GM12865 (cell line): Measurements from ENCODE around the gene FEN1.
A peak's percentile ranks its signal among the peaks of the same experiment; 100 is the strongest.

Experiments used
- DNase-seq: peaks from one replicate; pipeline ENCODE4 v3.0.0; 2010; ENCODE audit warnings: low read depth
- H3K4me3 ChIP-seq: 2 replicates; pipeline ENCODE4 v1.5.1; 2011; ENCODE audit warnings: mild to moderate bottlenecking, low read depth, low read length, control low read depth
- TF ChIP-seq, protein P1 (sequence below): IDR thresholded peaks from 2 replicates; pipeline ENCODE4 v1.5.1; 2011; ENCODE audit warnings: low read length, control low read depth, low read depth, inconsistent platforms; ENCODE audit not compliant: insufficient read depth; ENCODE audit errors: missing control alignments

The FEN1 gene

DNA sequence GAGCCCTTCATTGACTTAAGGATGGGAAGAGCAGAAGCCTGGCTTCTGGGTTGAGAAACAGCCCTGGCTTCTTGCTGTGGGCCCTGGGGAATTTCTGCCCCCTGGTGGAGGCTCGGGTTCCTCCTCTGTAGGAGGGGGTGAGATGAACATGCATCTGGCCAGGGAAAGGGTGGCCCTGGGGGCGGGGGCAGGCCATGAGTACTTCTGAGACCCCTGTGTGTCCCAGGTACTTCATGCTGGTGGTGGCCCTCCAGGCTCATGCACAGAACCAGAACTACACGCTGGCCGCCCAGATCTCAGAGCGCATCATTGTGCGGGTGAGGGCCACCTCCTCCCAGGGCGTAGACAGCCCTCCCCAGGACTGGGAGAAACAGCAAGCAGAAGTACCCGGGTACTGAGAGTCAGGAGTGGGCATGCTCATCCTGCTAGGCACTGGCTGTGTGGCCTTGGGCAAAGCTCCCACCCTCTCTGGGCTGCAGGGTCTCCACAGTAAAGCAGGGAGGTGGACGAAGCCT lies 16.1 kb upstream of the FEN1 start:
- H3K4me3 ChIP-seq: no peak overlapping the region
- TF ChIP-seq, protein P1, sequence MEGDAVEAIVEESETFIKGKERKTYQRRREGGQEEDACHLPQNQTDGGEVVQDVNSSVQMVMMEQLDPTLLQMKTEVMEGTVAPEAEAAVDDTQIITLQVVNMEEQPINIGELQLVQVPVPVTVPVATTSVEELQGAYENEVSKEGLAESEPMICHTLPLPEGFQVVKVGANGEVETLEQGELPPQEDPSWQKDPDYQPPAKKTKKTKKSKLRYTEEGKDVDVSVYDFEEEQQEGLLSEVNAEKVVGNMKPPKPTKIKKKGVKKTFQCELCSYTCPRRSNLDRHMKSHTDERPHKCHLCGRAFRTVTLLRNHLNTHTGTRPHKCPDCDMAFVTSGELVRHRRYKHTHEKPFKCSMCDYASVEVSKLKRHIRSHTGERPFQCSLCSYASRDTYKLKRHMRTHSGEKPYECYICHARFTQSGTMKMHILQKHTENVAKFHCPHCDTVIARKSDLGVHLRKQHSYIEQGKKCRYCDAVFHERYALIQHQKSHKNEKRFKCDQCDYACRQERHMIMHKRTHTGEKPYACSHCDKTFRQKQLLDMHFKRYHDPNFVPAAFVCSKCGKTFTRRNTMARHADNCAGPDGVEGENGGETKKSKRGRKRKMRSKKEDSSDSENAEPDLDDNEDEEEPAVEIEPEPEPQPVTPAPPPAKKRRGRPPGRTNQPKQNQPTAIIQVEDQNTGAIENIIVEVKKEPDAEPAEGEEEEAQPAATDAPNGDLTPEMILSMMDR: peak; percentile 77
- DNase-seq: peak; percentile 71

- H3K4me3 ChIP-seq: no peak overlapping the region
- TF ChIP-seq, protein P1: no peak
- no peak for DNase-seq
Measured at GRCh38 chr11:61777234-61778090, 15.2 kb upstream of the FEN1 start.

DNA sequence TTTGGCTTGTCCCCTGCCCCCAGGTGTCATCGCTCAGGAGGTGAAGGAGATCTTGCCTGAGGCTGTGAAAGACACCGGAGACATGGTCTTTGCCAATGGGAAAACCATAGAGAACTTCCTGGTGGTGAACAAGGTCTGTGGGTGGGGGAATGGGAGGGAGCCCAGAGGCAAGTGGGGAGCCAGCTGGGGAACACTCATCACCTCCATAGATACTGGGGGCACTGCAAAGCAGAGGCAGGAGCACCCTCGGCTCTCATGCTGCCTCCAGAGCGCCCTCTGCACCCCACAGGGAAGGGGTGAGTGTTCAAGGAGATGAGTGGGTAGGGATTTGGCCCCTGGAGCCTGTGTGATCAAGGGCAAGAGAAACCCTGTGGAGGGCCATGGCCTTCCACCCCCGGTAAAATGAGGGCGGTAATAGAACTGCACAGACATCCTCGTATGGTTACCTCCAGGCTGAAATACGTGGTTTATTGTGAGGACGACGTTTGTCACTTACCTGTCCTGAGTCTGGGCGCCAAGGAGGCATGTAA lies 14.3 kb upstream of the FEN1 start:
- DNase-seq: no peak
- TF ChIP-seq, protein P1: no peak
- no peak overlapping the region for H3K4me3 ChIP-seq

DNA sequence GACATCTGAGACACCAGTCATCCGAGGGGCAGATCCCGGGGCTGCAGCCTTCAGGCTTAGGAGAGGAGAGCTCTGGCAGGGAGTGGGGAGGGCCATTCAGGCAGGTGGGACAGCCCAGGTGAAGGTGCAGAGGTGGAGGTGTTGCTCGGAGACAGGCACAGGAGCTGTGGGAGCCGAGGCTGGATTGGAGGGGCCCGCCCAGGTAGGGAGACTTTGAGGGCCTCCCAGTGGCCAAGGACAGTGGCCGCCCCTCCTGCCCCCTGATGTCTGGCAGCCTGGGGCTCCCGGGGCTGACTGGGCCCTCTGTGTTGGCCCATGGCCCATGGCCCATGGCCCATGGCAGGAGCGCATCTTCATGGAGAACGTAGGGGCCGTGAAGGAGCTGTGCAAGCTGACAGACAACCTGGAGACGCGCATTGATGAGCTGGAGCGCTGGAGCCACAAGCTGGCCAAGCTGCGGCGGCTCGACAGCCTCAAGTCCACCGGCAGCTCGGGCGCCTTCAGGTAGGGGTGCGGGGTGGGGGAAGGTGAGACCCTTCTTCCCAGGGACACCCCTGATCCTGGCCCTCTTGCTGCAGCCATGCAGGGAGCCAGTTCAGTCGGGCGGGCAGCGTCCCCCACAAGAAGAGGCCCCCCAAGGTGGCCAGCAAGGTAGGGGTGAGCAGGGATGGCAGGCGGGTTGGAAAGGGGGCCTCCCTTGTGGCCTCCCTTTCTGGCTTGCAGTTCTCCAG lies 13.6 kb upstream of the FEN1 start:
- no peak for DNase-seq
- H3K4me3 ChIP-seq: no peak overlapping the region
- TF ChIP-seq, protein P1: no peak

DNA sequence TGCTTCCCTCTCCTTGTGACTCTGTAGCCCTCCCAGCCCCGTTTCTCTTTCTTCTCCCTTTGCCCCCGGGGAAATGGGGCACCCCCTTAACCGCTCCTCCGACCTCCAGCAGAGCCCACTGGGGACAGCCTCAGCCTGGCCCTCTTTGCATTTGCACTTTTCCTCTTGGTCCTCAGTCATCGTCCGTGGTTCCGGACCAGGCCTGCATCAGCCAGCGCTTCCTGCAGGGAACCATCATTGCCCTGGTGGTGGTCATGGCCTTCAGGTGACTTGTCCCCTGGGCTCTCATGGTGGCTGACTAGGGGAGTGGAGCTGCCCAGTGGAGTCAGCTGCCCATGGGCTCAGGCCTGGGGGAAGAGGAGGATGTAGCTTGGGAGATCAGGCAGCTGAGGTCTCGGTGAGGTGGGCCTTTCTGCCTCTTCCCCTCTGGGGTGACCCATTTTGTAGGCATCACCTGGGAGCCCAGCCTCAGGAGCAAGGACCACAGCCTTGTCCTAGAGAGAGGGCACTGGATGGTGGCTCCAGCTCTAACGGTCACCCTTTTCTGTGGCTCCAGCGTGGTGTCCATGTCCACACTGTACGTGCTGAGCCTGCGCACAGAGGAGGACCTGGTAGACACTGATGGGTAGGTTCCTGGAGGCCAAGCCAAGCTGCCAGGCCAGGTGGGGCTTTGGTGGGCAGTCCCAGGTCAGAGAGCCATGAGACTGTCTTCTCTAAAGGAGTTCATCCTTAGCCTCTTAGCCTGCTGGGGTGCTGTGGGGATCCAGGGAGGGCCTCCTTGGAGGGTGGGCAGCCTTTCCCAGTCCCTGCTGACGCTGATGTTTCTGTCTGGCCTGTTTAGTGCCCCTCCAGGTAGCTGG lies 12.8 kb upstream of the FEN1 start:
- H3K4me3 ChIP-seq: no peak overlapping the region
- TF ChIP-seq, protein P1: no peak
- no peak for DNase-seq

DNA sequence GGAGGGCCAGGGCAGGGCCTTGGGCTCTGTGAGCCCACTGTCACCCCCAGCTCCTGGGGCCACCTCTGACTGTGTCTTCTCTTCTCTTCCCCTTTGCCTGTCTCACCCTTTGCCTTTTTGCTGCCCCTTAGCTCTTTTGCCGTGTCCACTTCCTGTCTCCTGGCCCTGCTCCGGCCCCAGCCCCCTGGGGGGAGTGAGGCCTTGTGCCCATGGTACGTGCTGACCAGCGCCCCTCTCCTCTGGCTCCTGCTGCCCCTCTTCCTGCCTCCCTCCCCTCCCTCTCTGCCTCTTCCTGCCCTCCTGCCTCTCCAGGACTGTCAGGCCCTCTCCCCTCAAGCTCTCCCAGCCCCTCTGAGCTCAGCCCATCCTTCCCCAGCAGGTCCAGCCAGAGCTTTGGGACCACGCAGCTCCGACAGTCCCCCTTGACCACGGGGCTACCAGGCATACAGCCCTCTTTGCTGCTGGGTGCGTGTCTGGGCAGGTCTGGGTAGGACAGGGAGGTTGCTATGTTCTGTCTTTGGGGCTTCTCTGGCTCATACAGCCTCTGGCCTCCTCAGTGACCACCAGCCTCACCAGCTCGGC lies 12.0 kb upstream of the FEN1 start:
- H3K4me3 ChIP-seq: no peak overlapping the region
- TF ChIP-seq, protein P1: no peak
- DNase-seq: no peak
